ENCODE data around the gene NRG3.

NRG3 gene

GRCh38 chr10:82925547-82925946 lies 1050.6 kb downstream of the NRG3 start:
- TF ChIP-seq, protein P1, sequence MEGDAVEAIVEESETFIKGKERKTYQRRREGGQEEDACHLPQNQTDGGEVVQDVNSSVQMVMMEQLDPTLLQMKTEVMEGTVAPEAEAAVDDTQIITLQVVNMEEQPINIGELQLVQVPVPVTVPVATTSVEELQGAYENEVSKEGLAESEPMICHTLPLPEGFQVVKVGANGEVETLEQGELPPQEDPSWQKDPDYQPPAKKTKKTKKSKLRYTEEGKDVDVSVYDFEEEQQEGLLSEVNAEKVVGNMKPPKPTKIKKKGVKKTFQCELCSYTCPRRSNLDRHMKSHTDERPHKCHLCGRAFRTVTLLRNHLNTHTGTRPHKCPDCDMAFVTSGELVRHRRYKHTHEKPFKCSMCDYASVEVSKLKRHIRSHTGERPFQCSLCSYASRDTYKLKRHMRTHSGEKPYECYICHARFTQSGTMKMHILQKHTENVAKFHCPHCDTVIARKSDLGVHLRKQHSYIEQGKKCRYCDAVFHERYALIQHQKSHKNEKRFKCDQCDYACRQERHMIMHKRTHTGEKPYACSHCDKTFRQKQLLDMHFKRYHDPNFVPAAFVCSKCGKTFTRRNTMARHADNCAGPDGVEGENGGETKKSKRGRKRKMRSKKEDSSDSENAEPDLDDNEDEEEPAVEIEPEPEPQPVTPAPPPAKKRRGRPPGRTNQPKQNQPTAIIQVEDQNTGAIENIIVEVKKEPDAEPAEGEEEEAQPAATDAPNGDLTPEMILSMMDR (IDR thresholded peaks at IDR 0.05) = no peak
- Histone ChIP-seq H3K4me3 (no peak overlapping the region), H3K27ac (no peak overlapping the region)
- no peak for DNase-seq (ENCODE audit: low spot score)

- Histone ChIP-seq H3K27ac (no peak overlapping the region), H3K4me3 (no peak overlapping the region)
- no peak for DNase-seq (ENCODE audit: low spot score)
- TF ChIP-seq, protein P1 (IDR thresholded peaks at IDR 0.05) = no peak
Measured at GRCh38 chr10:82932451-82932850, 1057.5 kb downstream of the NRG3 start.

DNA sequence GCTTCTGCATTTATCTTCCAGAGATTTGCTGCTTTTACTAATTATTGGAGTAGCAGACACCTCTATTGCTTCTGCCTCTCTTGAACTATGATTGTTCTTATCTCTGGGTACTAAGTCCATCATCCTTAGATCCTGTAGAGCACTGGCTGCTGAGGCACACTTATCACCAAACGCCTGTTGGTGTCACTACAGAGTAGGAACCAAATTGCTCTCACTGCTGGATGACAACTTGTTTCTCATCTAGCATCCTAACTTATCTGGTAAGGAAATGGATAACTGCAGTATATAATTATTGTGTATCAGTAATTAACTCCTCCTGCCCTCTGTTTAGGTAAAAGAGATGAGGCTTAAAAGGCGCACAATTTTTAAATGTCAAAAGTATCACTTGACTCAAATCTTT lies 1059.4 kb downstream of the NRG3 start:
- DNase-seq (ENCODE audit: low spot score) = no peak
- Histone ChIP-seq H3K4me3 (no peak overlapping the region), H3K27ac (no peak overlapping the region)
- TF ChIP-seq, protein P1 (IDR thresholded peaks at IDR 0.05) = no peak

- H3K4me3 ChIP-seq = no peak overlapping the region
- TF ChIP-seq, protein P1 (IDR thresholded peaks at IDR 0.05) = no peak
- no peak for DNase-seq (ENCODE audit: low spot score)
- H3K27ac ChIP-seq = no peak overlapping the region
Measured at GRCh38 chr10:82934947-82935346, 1060.0 kb downstream of the NRG3 start.

DNA sequence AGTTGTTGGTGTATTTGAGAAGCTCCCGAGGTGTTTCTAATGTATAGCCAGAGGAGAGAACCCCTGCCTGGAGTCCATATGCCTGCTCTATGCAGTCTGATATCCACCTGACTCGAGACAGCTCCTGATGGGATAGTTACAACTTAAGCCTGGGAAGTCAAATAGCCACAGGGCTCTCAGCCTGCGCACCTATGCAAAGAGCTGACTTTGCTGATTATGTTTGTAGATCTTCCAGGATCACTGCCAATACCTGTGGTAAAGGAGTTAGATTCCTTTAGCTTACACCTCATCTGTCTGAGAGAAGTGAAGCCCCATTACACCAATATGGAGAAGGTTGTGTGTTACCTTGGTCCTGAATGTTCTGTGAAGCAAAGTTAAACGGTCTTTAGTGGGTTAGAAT lies 1063.3 kb downstream of the NRG3 start:
- Histone ChIP-seq H3K4me3 (no peak overlapping the region), H3K27ac (no peak overlapping the region)
- TF ChIP-seq, protein P1 (IDR thresholded peaks at IDR 0.05) = no peak
- DNase-seq (ENCODE audit: low spot score) = no peak

- no peak for DNase-seq (ENCODE audit: low spot score)
Measured at GRCh38 chr10:82942286-82943099, 1067.5 kb downstream of the NRG3 start.

More at GRCh38 chr10:82942286-82943099, 1067.5 kb downstream of the NRG3 start:
- TF ChIP-seq, protein P1 (IDR thresholded peaks at IDR 0.05) = no peak
- peak overlapping the region; percentile 15 for H3K4me3 ChIP-seq
- peak overlapping the region in 1 of 2 donors; percentile 35 for H3K27ac ChIP-seq
